ENCODE results near the gene NOX3.

GRCh38 chr6:155378276-155378675 lies 77.4 kb downstream of the NOX3 start:
- TF ChIP-seq POLR2A (IDR thresholded peaks at IDR 0.05) (no peak), POLR2AphosphoS5 (IDR thresholded peaks at IDR 0.05; ENCODE audit: insufficient read depth in 1 of 2, low read depth in 1 of 2) (no peak), CTCF (IDR thresholded peaks at IDR 0.05) (no peak)

Data from vagina (tissue), 2 donors.